LNCAP (cell line): ENCODE data around the gene MRPL43.

Experiments
- TF ChIP-seq, protein P1 (sequence below): fragments of 450-650 bp; IDR thresholded peaks from 2 replicates; pipeline ENCODE4 v1.5.1; 2017; ENCODE audit warnings: mild to moderate bottlenecking

MRPL43 gene

GRCh38 chr10:101031128-101031795 lies 44.0 kb upstream of the MRPL43 start, which contains the start of the genes PDZD7 and SFXN3:
Gene PDZD7 (minus strand): TSS chr10:101031129. CDS start chr10:101030219, 910 bp downstream.
Gene SFXN3 (plus strand): TSS chr10:101031234. CDS start chr10:101034695, 3,461 bp downstream.
- TF ChIP-seq, protein P1, sequence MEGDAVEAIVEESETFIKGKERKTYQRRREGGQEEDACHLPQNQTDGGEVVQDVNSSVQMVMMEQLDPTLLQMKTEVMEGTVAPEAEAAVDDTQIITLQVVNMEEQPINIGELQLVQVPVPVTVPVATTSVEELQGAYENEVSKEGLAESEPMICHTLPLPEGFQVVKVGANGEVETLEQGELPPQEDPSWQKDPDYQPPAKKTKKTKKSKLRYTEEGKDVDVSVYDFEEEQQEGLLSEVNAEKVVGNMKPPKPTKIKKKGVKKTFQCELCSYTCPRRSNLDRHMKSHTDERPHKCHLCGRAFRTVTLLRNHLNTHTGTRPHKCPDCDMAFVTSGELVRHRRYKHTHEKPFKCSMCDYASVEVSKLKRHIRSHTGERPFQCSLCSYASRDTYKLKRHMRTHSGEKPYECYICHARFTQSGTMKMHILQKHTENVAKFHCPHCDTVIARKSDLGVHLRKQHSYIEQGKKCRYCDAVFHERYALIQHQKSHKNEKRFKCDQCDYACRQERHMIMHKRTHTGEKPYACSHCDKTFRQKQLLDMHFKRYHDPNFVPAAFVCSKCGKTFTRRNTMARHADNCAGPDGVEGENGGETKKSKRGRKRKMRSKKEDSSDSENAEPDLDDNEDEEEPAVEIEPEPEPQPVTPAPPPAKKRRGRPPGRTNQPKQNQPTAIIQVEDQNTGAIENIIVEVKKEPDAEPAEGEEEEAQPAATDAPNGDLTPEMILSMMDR: no peak

DNA sequence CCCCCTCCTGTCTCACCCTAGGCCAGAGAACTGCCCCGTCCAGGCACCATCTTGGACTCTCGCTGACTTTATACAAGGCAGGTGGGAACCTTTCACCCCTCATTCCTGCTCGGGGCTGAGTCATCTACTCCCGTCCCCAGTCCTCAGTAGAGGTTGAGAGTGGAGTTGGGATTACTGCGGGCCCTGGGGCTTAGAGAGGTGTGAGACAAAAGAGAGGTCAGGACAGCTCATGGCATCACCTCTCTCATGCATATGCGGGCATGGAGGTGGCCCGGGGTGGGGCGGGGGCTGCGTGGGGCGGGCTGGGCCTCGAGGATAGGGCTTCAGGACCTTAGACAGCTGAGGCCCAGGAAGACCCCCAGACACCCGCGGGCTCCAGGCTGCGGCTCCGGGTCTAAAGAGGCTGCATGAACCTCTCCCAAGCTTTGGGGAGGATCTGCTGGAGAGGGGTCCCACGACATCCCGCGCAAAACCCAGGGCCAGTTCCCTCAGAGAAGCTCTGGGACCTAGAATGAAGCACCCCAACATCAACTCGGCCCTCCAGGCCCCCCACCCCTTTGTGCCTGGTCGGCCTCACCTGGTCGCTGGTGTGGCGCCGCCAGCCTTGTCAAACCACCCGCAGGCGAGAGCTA lies 43.3 kb upstream of the MRPL43 start:
- TF ChIP-seq, protein P1: no peak

DNA sequence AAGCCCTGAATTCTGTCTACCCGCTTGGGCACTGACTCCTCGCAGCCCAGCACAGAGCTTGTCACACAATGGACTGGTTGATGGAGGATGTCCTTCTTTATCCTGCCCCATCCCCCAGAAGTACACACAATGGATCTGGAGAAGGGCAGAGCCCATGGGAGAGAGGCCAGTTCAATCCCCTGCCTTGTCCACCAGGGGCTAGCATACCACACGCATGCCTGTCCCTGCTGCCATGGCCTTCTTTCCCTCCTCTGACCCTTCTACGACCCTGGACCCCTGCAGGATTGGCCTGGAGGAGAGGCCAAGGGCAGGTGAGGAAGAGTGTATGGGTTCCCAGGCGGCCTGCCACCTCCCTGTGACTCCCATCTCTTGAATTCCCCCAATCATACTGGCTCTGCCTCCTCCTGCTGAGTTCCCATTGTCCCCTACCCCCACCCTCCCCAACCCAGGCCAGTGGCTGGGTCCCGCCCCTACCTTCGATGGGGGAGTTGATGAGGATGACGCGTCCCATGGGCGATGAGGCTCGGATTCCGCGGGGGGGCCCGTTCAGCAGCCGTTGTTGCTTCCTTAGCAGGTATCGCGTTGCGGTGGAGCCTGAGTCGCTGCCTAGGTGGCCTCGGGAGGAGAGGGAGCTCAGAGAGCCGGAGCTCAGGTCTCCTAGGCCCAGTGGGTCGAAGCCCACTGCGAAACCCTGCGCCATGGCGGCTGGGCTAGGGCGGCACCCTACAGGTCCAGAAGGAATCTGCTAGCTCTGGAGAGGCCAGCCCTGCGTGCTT lies 42.4 kb upstream of the MRPL43 start:
- TF ChIP-seq, protein P1: no peak

DNA sequence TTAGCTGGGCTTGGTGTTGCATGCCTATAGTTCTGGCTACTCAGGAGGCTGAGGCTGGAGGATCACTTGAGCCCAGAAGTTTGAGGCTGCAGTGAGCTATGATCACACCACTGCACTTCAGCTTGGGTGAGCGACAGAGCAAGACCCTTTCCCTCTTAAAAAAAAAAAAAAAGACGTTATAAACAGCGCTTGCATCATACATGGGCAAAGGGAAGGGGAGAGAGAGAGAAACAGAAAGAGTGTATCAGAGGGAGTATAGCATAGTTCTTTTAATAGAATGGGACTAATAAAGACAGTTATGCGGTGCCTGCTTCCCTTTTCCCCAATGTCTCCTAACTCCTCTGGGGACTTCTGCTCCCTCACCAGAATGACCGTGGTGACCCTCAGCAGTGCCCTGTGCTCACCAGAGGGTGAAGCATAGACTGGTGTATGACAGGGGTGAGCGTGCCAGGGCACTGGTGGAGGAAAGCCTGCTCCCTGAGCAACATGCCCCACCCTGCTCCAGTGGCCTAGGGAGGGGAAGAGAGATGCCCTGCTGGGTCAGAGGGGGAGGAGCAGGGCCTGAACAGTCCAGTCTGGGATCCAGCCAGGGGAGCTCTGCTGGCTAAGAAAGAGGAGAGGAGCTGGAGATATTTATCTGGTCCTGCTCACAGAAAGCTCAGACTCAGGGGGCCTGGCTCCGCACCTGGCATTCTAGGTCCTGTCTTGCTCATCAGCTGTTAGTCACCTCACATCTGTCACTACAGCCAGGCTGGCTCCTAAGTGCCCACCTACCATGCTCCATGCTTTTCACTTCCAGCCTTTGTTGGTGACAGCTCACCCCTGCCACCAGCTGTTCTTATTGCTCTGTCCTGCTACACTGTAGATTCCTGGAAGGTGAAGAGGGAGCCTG lies 41.4 kb upstream of the MRPL43 start:
- TF ChIP-seq, protein P1: no peak

DNA sequence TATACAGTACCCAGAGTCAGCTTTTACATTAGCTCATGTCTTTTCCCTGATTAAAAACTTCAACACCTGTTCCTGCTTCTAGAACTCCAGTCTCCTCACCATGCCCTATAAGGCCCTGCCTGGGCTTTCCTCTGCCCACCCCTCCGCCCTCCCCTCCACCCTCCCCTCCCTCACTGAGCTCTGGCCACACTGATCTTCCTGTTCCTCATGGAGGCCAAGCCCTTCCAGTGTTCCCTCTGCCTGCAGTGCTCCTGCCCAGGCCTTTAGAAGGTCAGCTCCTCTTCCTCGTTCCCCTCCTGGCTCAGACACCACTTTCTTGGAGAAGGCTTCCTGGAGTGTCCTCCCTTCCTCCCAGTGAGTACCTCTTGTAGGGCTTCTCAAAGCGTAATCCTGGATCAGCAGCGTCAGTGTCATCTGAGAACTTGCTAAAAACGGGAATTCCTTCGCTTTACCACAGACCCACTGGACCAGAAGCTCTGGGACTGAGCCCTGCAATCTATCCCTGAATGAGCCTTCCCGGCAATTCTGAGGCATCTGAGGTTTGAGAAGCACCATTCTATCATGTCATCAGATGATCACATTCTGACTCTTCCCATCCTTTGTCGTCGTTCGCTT lies 39.9 kb upstream of the MRPL43 start:
- TF ChIP-seq, protein P1: no peak

DNA sequence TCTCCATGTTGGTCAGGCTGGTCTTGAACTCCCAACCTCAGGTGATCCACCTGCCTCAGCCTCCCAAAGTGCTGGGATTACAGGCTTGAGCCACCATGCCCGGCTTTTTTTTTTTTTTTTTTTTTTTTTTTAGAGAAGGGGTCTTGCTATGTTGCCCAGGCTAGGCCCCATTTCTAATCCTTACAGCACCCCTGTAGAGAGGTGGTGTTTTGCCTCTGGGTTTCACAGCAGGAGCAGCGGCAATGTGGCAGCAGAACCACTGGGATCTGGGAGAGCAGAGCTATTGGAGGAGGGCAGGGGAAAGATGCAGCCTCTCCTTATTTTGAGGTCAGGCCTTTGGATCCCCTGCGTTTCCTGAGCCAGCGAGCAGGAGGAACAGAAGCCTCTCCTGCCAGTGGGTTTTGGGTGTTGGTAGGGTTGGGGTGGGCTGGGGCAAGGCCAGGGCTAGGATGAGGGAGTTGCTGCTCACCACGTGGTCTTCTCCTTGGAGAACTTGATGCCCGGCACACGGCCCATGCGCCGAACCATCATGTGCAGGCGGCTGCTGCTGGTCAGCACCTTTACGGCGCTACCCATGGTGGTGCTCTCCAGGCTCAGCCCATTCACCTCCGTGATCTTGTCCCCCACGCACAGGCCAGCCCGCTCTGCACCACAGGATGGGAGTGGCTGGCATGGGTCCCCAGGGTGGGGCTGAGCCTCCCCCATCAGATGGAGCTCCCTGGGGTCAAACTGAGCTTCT lies 35.8 kb upstream of the MRPL43 start:
- TF ChIP-seq, protein P1: no peak
